Endothelial cell of umbilical vein (primary cell): ENCODE measurements around the gene MRPS14. TPM values are rescaled to one million over a fixed set of nuclear protein-coding genes. Genes with fewer than 3 reads are reported as not detected.

Experiments
- BruUV-seq: library from RNA; stranded (reverse); fragments of 400-500 nt; replicated peaks from 2 replicates; lab custom pipeline; 2021; lab: Mats Ljungman, UMichigan
- CTCF ChIA-PET: fragments of 300-600, 350-600 bp; sonication (Branson Sonifier 250); formaldehyde crosslinking; loops from one replicate; lab custom pipeline; 2021; ENCODE audit warnings: antibody characterized with exemption, inconsistent platforms; lab: Charles Lee
- POLR2A ChIA-PET: fragments of 300-600, 350-600 bp; sonication (Branson Sonifier 250); formaldehyde crosslinking; loops from one replicate; lab custom pipeline; 2021; ENCODE audit warnings: antibody characterized with exemption, inconsistent platforms; lab: Charles Lee
- DNase-seq: peaks from one replicate; pipeline ENCODE4 v3.0.0-alpha.2; 2011; ENCODE audit warnings: low read depth, low spot score
- FAIRE-seq: peaks from 2 replicates; lab custom pipeline; 2011; peaks lifted over from hg19 to GRCh38; lab: Jason Lieb, UNC
- H2AFZ ChIP-seq: 2 replicates; pipeline ENCODE4 v1.6.0; 2012; ENCODE audit warnings: low read depth, low read length, control low read depth, inconsistent platforms
- H3K27ac ChIP-seq: 2 replicates; pipeline ENCODE4 v1.5.1; 2011; ENCODE audit warnings: low read depth, mild to moderate bottlenecking, control low read depth, low read length, moderate library complexity; ENCODE audit not compliant: insufficient read depth
- H3K27me3 ChIP-seq, 2 experiments: 2 replicates each; pipeline versions ENCODE4 v1.6.0 to v1.6.1; 2011; ENCODE audit warnings: low read length in 2 of 2, mixed read lengths in 1 of 2; ENCODE audit not compliant: control insufficient read depth in 2 of 2, insufficient read depth in 2 of 2
- H3K36me3 ChIP-seq, 2 experiments: 2 replicates in 1 of 2; 3 replicates in 1 of 2; pipeline ENCODE4 v1.5.1; 2011; ENCODE audit warnings: low read length in 2 of 2, mild to moderate bottlenecking in 1 of 2, moderate library complexity in 1 of 2; ENCODE audit not compliant: control insufficient read depth in 2 of 2, insufficient read depth in 2 of 2; ENCODE audit errors: extremely low read depth in 1 of 2
- H3K4me1 ChIP-seq: 3 replicates; pipeline ENCODE4 v1.5.1; 2011; ENCODE audit warnings: mild to moderate bottlenecking, low read length; ENCODE audit not compliant: control insufficient read depth, insufficient read depth; ENCODE audit errors: extremely low read depth
- H3K4me2 ChIP-seq: 2 replicates; pipeline ENCODE4 v1.6.1; 2011; ENCODE audit warnings: low read length, control low read depth, mixed read lengths; ENCODE audit not compliant: insufficient read depth
- H3K4me3 ChIP-seq, 3 experiments: fragments of 200-600 bp in 1 of 3; sonication (generic), shearing (Covaris generic) in 1 of 3; replicated peaks in 1 of 3; 2 replicates each; pipeline ENCODE4 v1.5.1; 2011 to 2016; ENCODE audit warnings: control low read depth in 3 of 3, low read length in 3 of 3, mild to moderate bottlenecking in 2 of 3, inconsistent platforms in 1 of 3, low read depth in 1 of 3, moderate library complexity in 1 of 3; ENCODE audit not compliant: insufficient read depth in 1 of 3
- H3K79me2 ChIP-seq: 2 replicates; pipeline ENCODE4 v1.6.0; 2012; ENCODE audit warnings: low read length, inconsistent platforms; ENCODE audit not compliant: control insufficient read depth, insufficient read depth
- H3K9ac ChIP-seq: replicated peaks from 2 replicates; pipeline ENCODE3; 2011; ENCODE audit warnings: low read length, control low read depth; ENCODE audit not compliant: insufficient read depth; ENCODE audit errors: extremely low read depth
- H3K9me1 ChIP-seq: replicated peaks from 3 replicates; pipeline ENCODE4 v1.6.0; 2011; ENCODE audit warnings: mild to moderate bottlenecking, low read length; ENCODE audit not compliant: control insufficient read depth, insufficient read depth; ENCODE audit errors: extremely low read depth
- H3K9me3 ChIP-seq: replicated peaks from 2 replicates; pipeline ENCODE4 v1.5.1; 2012; ENCODE audit warnings: low read length, inconsistent platforms; ENCODE audit not compliant: control insufficient read depth, insufficient read depth
- H4K20me1 ChIP-seq: replicated peaks from 2 replicates; pipeline ENCODE3; 2011; ENCODE audit warnings: mild to moderate bottlenecking, low read length; ENCODE audit not compliant: control insufficient read depth, insufficient read depth; ENCODE audit errors: extremely low read depth
- CTCF ChIP-seq, 2 donors: IDR thresholded peaks; 1 replicate in 1 of 2; 2 replicates in 1 of 2; pipeline ENCODE4 v1.5.1; 2011; ENCODE audit warnings: low read length in 2 of 2, mild to moderate bottlenecking in 2 of 2, moderate library complexity in 2 of 2, control low read depth in 1 of 2, inconsistent platforms in 1 of 2, low read depth in 1 of 2; ENCODE audit not compliant: insufficient read depth in 1 of 2; ENCODE audit errors: extremely low read depth in 1 of 2
- JUN ChIP-seq: IDR thresholded peaks from 2 replicates; pipeline ENCODE4 v1.6.1; 2011; ENCODE audit warnings: borderline replicate concordance, low read depth; ENCODE audit not compliant: insufficient read length, insufficient read depth
- MAX ChIP-seq: IDR thresholded peaks from 2 replicates; pipeline ENCODE4 v1.6.1; 2011; ENCODE audit not compliant: insufficient read depth, insufficient read length
- MYC ChIP-seq: IDR thresholded peaks from one replicate; pipeline ENCODE4 v1.6.1; 2011; ENCODE audit warnings: mild to moderate bottlenecking, low read depth, low read length
- dilution Hi-C: fragments of 300-500 bp; cut with MboI; formaldehyde crosslinking; loops from one replicate; pipeline ENCODE4 v1.15.0; 2019; ENCODE audit warnings: low sequenced_read_pairs; ENCODE audit not compliant: extremely low pct_ligation_motif_present
- intact Hi-C: fragments of 100-400 bp; cut with micrococcal nuclease; formaldehyde crosslinking; loops from one replicate; pipeline ENCODE4 v1.10.0; 2022
- polyA plus RNA-seq, 4 experiments: library from polyadenylated mRNA; depleted of rRNA in 3 of 4; stranded (reverse) in 3 of 4; unstranded in 1 of 4; fragments of >200 nt; gene quantifications; 2 replicates each; pipeline versions ENCODE4 v1.2.1 to v1.2.3, GENCODE V29; 2011 to 2012; ENCODE audit warnings: missing spikeins in 1 of 4
- total RNA-seq: library from RNA; stranded (reverse); gene quantifications from 2 replicates; pipeline ENCODE4 v1.2.3, GENCODE V29; 2021

The MRPS14 gene
- total and polyA plus RNA-seq, 2 donors (not counting 3 experiments of a cell fraction or from before 2014, with no cell fraction given): 29.5 to 31.8 TPM

- TF ChIP-seq JUN (peak; percentile 11), MAX (no peak)
- Histone ChIP-seq H3K9me1 (no peaks in the 10 kb centered on the region), H3K4me1 (peaks cover 28% of the 10 kb centered on the region), H3K79me2 (no peaks in the 10 kb centered on the region), H3K4me2 (peak overlapping the region; percentile 74), H3K4me3 (no peak overlapping the region), H3K9ac (no peak overlapping the region), H3K27ac (peak overlapping the region; percentile 56), H2AFZ (peak overlapping the region; percentile 6), H3K36me3 (no peaks in the 10 kb centered on the region), H4K20me1 (no peaks in the 10 kb centered on the region), H3K27me3 (no peaks in the 10 kb centered on the region), H3K9me3 (no peaks in the 10 kb centered on the region)
- intact Hi-C loops (loop anchor here (1.0 to 2.0 kb wide), 4 partner anchors 13 to 54 kb away; partner anchors contain the start of genes CACYBP and MRPS14), dilution Hi-C loops (no loop called here)
- FAIRE-seq (peak; percentile 85), DNase-seq (peak; percentile 85)
- no TSS peak for BruUV-seq
- ChIA-PET POLR2A (no interaction called here), CTCF (interaction anchor here (0.7 to 1.8 kb wide), 7 partner anchors 8 to 706 kb away, joined by 3 to 9 read pairs (median 3); no protein-coding TSS in a partner anchor)
These were observed 54.4 kb downstream of the MRPS14 start for GRCh38 chr1:174968750-174969244.

DNA sequence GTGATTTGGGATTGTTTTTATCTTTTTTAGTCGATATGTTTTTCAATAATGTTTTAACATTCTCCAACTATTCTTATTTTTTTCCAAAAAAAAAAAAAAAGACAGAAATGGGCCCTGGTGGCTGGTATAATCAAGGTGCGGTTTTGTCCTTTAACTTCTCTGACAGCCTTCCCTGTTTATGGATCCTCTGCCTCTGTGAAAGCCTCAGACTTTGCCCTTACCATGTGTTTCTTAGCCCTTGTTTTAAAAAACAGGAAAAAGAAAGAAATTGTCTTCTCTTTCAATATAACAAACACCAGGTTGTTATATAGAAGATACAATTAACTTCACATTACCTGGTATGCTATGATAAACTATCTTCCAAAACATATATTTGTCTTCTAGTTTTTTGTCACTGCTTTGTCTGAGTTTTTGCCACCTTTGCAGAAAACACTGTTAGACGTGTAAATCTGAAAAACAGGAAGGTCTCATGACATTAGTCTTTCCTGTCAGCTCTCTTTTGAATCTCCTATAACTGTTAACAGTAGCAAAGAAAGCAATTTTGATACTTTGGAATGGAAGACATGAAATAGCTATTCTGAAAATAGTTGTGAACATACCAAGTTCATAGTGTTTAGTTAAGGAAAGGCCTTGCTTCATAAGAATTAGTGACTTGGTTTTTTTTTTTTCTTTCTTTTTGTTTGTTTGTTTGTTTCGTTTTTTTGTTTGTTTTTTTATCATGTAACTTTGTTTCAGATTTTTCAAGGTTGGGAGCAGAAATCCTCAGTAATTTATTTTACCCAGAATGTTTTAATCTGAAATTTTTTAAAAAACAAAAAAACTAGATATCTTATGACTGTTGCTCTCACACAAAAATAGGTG, 55.1 kb downstream of the MRPS14 start:
- no peaks in the 10 kb centered on the region for H3K9me3 ChIP-seq
- peak overlapping the region; percentile 26 for H3K9ac ChIP-seq
- H3K27ac ChIP-seq: peak overlapping the region; percentile 55
- DNase-seq (peak; percentile 72), FAIRE-seq (peak; percentile 79)
- H3K27me3 ChIP-seq: no peaks in the 10 kb centered on the region
- peak overlapping the region; percentile 26 for H2AFZ ChIP-seq
- BruUV-seq: no TSS peak
- no peak overlapping the region for H3K4me3 ChIP-seq
- no peaks in the 10 kb centered on the region for H3K36me3 ChIP-seq
- dilution Hi-C loops: no loop called here
- H3K9me1 ChIP-seq: no peaks in the 10 kb centered on the region
- peak overlapping the region; percentile 74 for H3K4me2 ChIP-seq
- no peaks in the 10 kb centered on the region for H3K79me2 ChIP-seq
- ChIA-PET CTCF (interaction anchor here (0.7 to 1.8 kb wide), 7 partner anchors 9 to 706 kb away, joined by 3 to 9 read pairs (median 3); no protein-coding TSS in a partner anchor), POLR2A (interaction anchor here (0.6 kb wide), 1 partner anchor 27 kb away, joined by 4 read pairs; no protein-coding TSS in a partner anchor)
- no peaks in the 10 kb centered on the region for H4K20me1 ChIP-seq
- TF ChIP-seq MYC (no peak), JUN (no peak), CTCF (IDR thresholded peaks at IDR 0.05; ENCODE audit: extremely low read depth in 1 of 2, insufficient read depth in 1 of 2, low read depth in 1 of 2, low read length in 2 of 2) (no peak)
- H3K4me1 ChIP-seq: peaks cover 28% of the 10 kb centered on the region
- intact Hi-C loops: loop anchor here (1.0 to 2.0 kb wide), 4 partner anchors 13 to 55 kb away; partner anchors contain the start of genes CACYBP and MRPS14
